HG03439 (cell line): ENCODE data around the gene PHPT1.
"Not testable (repeated sequence)": the region's sequence is repeated elsewhere in the genome, so short reads cannot be mapped to it uniquely, and the experiment has no call there.

Experiments used
- ATAC-seq: cut with Tn5 transposase; IDR thresholded peaks from one replicate; pipeline ENCODE4 v1.9.1; 2021; ENCODE audit warnings: mild to moderate bottlenecking, moderate library complexity; ENCODE audit not compliant: unreplicated experiment

The PHPT1 gene

DNA sequence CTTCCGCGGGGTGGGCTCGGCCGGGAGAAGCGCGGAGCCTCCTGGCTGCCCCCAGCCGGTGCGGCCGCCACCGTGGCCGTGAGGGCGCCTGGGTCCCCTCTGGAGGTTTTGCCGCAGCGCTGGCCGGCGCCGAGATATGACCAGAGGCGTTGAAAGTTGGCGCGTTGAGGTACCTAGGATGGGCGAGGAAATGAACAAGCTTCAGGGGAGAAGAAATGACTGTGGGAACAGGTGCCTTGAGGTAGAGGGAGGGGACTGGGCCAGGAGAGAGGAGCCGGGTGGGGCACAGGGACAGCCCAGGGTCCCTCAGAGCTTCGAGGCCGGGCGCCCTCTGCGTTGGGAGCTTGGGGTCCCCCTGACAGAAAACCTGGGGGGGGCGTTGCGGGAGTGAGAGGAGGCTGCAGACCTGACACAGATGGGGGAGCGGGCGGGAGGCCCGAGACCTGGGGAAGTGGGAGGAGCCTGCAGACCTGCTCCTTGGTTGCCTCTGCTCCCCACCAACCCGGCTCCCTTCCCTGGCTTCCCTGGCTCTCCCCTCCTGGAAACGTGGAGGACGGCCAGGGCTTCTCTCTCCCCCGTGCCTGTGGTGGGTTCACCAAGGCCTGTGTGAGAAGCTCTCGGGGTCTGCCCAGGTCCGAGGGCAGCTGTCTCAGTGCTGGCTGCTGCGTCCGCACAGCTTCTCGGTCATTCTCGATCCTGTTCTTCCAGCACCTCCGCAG is 27.2 kb upstream of the PHPT1 start:
- ATAC-seq: no peak

GRCh38 chr9:136823136-136824046 is 25.8 kb upstream of the PHPT1 start:
- ATAC-seq: no peak

GRCh38 chr9:136824496-136825225 is 24.5 kb upstream of the PHPT1 start:
- no peak for ATAC-seq

GRCh38 chr9:136825295-136826187 is 23.7 kb upstream of the PHPT1 start:
- ATAC-seq: no peak

GRCh38 chr9:136826188-136826541 is 23.0 kb upstream of the PHPT1 start:
- no peak for ATAC-seq

DNA sequence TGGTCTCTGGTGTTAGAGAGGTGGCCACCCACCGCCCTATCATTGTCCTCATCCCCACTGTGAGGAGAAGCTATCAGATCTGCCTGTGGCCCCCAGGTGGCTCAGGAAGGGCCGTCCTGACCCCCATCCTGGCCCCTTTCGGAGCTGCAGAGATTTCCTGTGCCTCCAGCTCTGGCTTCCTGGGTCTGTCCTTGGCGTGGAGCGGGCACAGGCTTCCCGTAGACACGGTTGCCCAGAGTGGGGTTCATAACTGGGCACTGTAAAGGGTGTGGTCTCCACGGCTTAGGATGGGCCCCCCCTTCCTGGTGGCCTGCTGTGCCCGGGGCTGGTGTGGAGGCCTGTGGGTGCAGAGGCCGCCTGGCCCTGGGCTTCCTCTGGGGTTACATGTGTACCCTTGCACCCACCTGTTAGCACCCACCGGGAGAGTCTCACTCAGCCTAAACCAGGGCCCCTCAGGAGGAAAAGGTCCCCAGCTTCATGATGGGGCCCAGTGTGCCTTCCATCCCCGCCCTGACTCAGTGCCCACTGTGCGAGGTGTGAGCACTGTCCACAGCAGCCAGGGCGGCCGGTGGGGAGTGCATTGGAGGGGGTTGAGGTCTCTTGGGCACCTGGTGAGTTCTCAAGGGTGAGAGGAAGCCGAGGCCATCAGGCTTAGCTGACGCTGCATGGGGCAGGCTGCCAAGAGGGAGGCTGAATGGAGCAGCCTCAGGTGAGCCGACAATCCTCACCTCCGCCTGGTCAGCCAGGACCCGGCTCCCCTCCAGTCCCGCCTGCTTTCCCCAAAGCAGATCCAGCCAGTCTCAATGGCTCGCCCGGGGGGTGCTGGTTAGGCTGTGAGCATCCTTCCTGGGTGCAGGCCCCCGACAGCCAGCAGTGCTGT is 22.3 kb upstream of the PHPT1 start:
- ATAC-seq: no peak

- ATAC-seq: no peak
These were observed 21.3 kb upstream of the PHPT1 start for GRCh38 chr9:136827794-136828473.

- ATAC-seq: no peak
These were observed 20.6 kb upstream of the PHPT1 start for GRCh38 chr9:136828474-136829140.

DNA sequence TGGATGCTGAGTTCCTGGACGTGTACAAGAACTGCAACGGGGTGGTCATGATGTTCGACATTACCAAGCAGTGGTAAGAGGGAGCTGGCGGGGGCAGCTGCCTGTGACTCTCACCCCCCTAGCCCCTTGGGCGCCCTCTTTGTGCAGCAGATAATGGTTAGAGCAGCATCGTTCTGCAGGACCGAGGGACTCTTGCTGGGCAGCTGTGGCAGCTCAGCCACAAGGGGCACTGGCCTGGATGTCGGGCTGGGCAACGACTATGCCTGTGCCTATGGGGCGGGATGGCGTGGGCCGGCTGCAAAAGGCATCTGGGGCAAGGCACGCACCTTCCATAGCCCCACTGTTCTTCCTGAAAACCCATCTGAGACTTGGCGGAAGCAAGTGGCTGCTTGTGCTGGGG is 19.8 kb upstream of the PHPT1 start:
- ATAC-seq: no peak

DNA sequence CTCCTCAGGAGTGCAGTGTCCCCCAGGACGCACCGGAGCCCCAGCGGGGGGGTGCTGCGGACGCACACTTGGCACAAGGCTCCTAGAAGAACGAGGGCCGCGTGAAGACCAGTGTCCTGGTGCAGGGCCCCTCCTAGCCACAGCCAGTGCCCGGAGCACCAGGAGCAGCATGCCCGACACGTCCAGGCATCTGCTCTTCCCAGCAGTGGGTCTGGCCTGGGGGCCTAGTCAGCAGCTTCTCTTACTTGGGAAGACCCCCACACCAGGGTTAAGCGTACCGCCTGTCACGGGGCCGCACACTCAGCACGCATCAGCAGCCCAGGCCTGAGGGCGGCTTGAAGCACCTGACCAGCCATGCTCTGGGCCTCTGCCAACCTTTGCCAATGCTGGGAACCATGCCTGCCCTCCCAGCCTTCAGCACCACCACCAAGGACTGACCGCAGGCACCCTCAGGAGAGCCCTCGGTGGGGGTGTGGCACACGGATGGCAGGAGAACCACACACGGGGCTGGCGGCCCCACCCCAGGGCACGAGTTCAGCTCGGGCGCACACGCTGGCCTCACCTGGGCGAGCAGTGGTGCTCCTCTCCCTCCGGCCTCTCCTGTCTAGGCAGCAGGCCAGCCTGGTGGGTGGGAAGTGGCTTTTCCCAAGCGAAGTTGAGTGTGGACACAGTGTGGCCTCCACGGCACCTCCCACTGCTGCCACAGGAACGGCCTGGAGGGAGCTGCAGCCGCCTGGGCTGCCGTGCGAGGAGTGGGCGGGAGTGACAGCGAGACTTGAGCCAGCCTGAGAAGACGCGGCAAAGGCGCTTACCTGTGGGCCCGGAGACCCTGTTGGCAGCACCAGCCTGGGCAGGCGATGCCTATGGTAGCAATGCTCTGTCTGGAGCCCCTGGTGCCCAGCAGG is 19.0 kb upstream of the PHPT1 start:
- no peak for ATAC-seq

GRCh38 chr9:136831002-136831719 is 18.0 kb upstream of the PHPT1 start:
- no peak for ATAC-seq

GRCh38 chr9:136831720-136832104 is 17.5 kb upstream of the PHPT1 start:
- ATAC-seq: no peak

DNA sequence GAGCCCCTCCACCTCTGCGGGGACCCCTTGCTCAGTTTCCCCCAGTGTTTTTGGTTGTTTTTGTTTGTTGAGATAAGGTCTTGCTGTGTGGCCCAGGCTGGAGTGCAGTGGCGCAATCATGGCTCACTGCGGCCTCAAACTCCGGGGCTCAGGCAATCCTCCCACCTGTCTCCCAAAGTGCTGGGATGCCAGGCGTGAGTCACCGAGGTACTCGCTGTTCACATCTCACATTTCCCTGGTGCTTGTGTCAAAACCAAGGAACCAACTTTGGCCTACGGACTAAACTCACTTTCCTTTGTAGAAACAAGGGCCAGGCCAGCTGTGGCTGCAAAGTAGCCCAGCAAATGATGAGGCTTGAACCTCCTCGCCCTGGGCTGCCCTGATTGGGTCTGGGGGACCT is 16.6 kb upstream of the PHPT1 start:
- no peak for ATAC-seq

GRCh38 chr9:136833381-136834048 is 15.7 kb upstream of the PHPT1 start:
- ATAC-seq: not testable (repeated sequence)

DNA sequence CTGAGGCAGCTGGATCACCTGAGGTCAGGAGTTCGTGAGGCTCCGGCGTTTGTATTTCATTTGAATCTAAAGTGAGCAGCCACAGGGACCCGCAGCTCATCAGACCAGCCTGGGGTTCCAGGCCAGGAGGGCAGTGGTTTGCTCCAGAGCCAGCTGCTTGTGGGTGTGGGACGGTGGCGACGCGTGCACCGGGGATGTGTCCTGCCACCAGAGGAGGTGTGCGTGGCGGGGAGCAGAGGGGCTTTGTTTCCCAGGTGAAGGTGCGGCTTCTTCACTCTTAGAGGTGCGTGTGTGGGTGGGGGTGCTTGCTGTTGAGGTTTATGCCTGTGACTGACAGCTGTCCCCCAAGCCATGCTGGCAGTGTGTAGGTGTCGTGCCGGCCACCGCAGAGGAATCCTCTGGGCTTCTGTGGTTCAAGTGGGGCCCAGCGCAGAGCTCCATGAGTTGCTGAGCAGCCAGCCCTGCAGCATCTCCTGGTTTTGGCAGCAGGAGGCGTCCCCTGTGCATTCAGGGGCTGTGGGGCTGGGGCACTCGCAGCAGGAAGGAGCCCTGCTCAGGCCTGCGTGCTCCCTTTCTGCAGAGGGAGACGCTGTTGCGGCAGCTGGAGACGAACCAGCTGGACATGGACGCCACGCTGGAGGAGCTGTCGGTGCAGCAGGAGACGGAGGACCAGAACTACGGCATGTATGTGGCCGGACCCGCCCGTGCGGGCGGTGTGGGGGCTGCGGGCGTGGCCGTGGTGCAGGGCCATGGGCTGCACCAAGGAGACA is 13.9 kb upstream of the PHPT1 start:
- ATAC-seq: no peak
